K562 (cell line): ENCODE measurements around the gene BAG5.

Source experiments
- BRD9 ChIP-seq: fragments of 450-650 bp; IDR thresholded peaks from 2 replicates; pipeline ENCODE4 v1.6.1; 2018; ENCODE audit warnings: low read depth; ENCODE audit not compliant: partially characterized antibody
- E2F5 ChIP-seq: sonication (generic); formaldehyde crosslinking; IDR thresholded peaks from 2 replicates; pipeline ENCODE4 v1.8.0; 2022; ENCODE audit warnings: mild to moderate bottlenecking, missing genetic modification reagents
- FOXJ3 ChIP-seq: sonication (generic); formaldehyde crosslinking; IDR thresholded peaks from 2 replicates; pipeline ENCODE4 v1.4.0; 2020; ENCODE audit warnings: mild to moderate bottlenecking, missing genetic modification reagents
- MTA3 ChIP-seq: fragments of 450-650 bp; formaldehyde crosslinking; IDR thresholded peaks from 2 replicates; pipeline ENCODE4 v1.6.1; 2017; ENCODE audit warnings: mild to moderate bottlenecking, borderline replicate concordance
- SAFB2 ChIP-seq: fragments of 200-400 bp; formaldehyde crosslinking; IDR thresholded peaks from 2 replicates; pipeline ENCODE4 v1.6.1; 2018; ENCODE audit warnings: borderline replicate concordance, low read length, low read depth, moderate library complexity; ENCODE audit not compliant: severe bottlenecking
- SIN3A ChIP-seq, 2 experiments: fragments of 150-350 bp in 1 of 2; IDR thresholded peaks; 2 replicates each; pipeline ENCODE4 v1.6.1; 2011 to 2016; ENCODE audit warnings: borderline replicate concordance in 2 of 2, low read depth in 2 of 2, low read length in 2 of 2, mild to moderate bottlenecking in 2 of 2, moderate library complexity in 2 of 2; ENCODE audit not compliant: control insufficient read depth in 1 of 2
- ZNF140 ChIP-seq: fragments of 250-450 bp; sonication (Bioruptor Pico); IDR thresholded peaks from 2 replicates; pipeline ENCODE4 v1.8.0; 2021; ENCODE audit warnings: moderate library complexity, mild to moderate bottlenecking, inconsistent platforms

GRCh38 chr14:103581954-103582703, 19.7 kb upstream of the BAG5 start:
- TF ChIP-seq E2F5 (CRISPR knock-in tag) (no peak), FOXJ3 (CRISPR knock-in tag) (no peak), ZNF140 (CRISPR knock-in tag) (no peak), MTA3 (no peak), SIN3A (IDR thresholded peaks at IDR 0.05; ENCODE audit: borderline replicate concordance in 2 of 2, control insufficient read depth in 1 of 2, low read depth in 2 of 2, low read length in 2 of 2) (no peak), SAFB2 (no peak), BRD9 (no peak)
